GM12874 (cell line): ENCODE measurements around the gene WNT6.

Experiments
- TF ChIP-seq, protein P1 (sequence below): IDR thresholded peaks from 2 replicates; pipeline ENCODE4 v1.5.1; 2011; ENCODE audit warnings: low read depth, mild to moderate bottlenecking, control low read depth, low read length, moderate library complexity; ENCODE audit not compliant: insufficient read depth

The WNT6 gene

DNA sequence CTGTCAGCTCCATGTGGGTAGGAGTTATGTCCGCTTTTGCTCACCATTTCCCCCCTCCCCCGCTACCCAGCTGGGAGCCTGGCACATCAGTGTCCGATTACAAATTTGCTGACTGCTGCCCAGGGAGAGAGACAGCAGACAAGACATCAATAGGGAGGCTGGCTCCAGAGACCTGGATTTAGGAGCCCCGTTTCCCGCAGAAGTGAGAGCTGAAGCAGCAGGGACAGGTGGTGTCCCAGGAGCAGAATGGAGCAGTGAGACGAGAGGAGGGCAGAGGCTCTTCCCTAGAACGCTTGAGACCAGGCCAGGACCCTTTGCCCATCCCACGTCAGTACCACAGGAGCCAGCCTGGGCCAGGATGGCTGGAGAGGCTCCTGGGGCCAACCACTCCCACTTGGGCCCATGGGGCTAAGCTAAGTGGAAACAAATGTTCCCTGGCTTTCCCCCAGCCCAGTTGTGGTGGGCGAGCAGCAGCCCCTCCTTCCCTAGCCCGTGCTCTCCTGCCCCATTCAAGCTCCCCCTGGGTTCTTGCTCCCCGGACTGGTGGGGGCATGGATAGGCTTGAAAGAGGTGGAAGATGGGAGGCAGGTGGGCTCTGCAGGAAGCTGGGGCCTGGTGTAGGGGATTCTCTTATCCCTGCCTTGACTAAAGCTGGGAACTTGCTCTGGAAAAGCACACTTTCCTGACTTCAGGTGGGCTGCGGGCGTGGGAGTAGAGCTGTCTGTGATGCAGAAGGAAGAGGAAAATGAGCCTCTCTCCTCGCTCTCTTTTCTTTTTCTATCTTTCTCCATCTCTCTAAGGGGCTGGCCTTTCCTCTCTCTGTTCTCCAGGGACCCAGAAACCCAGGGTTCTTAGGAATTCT, 4.1 kb upstream of the WNT6 start:
- TF ChIP-seq, protein P1, sequence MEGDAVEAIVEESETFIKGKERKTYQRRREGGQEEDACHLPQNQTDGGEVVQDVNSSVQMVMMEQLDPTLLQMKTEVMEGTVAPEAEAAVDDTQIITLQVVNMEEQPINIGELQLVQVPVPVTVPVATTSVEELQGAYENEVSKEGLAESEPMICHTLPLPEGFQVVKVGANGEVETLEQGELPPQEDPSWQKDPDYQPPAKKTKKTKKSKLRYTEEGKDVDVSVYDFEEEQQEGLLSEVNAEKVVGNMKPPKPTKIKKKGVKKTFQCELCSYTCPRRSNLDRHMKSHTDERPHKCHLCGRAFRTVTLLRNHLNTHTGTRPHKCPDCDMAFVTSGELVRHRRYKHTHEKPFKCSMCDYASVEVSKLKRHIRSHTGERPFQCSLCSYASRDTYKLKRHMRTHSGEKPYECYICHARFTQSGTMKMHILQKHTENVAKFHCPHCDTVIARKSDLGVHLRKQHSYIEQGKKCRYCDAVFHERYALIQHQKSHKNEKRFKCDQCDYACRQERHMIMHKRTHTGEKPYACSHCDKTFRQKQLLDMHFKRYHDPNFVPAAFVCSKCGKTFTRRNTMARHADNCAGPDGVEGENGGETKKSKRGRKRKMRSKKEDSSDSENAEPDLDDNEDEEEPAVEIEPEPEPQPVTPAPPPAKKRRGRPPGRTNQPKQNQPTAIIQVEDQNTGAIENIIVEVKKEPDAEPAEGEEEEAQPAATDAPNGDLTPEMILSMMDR: no peak

DNA sequence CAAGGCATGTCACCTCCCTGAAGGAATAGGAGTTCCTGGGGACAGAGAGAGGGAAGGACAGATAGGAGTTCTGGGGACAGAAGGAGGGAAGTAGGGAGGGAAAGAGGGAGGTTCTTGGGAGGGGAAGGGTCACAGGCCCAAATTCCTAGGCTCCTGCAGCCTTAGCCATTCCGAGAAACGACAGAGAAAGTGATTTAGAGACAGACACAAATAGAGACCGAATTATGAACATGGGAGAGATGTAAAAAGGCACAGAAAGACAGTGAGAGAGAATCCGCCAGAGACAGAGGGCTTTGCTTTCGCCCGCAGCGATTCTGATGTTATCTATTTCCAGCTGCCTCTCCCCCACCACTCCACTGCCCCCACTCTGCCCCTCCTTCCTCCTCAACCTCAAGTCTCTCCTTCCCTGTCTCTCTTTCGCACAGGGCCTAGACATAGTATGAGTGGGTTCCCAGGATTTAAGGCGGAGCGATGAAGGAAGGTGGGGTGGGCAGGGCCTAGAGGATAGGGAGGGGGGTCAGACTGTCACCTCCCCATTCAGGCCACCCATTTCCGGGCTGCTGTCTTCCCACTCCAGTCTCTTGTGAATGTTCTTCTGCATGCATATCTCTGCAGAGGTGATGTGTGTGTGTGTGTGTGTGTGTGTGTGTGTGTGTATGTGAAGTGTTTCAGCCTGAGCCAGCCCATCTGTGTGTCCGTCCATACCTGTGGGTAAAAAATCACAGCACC, 3.3 kb upstream of the WNT6 start:
- TF ChIP-seq, protein P1: no peak

- TF ChIP-seq, protein P1: no peak
Measured at GRCh38 chr2:218856896-218857243, 2.7 kb upstream of the WNT6 start.

DNA sequence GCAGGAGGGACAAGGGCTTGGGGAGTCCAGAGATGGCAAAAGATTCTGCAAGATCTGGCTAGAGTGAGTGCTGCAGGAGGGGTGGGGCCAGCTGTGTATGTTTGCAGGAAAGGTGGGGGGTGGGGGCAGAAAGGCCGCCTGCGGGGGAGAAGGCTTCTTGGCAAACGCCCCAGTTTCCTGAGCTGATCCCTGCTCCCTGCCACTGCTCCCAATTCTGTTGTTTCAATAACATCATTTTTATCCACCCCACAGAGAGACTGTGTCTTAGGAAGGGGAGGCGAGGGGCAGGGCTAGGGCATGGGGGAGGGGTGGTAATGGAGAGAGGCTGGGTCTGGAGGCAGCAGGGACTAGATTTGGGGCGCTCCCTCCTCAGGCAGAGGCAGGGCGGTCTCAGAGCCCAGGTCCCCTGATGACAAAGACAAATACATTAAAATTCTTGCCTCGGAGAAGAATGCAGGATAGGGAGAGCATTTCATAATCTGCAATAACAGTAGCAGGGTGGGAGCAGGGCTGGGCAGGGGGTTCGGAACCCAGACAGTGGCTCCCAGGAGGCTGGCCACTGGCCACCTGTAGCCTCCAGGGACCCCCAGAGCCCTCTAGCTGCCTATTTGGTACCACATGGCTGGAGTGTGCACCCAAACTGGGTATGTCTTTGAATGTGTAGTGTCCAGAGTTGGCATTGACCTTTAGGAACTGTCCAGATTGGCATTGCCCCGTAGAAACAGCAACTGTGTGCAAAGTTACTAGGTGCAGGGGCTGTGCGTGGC, 2.1 kb upstream of the WNT6 start:
- TF ChIP-seq, protein P1: no peak

- TF ChIP-seq, protein P1: no peak
Measured at GRCh38 chr2:218858138-218858445, 1.5 kb upstream of the WNT6 start.

- TF ChIP-seq, protein P1: no peak
Measured at GRCh38 chr2:218858671-218859555, 692 bp upstream of the WNT6 start.
